B cell (primary cell): ENCODE data around the gene P2RX7. TPM values are rescaled to one million over a fixed set of nuclear protein-coding genes. Genes with fewer than 3 reads are reported as not detected.
A peak's percentile ranks its signal among the peaks of the same experiment; 100 is the strongest.

Source experiments
- ATAC-seq: fragments of 200-7000 bp; cut with Tn5 transposase; one replicate; pipeline ENCODE4 v1.10.0; 2021; ENCODE audit warnings: low read depth, mild to moderate bottlenecking, moderate number of reproducible peaks, moderate library complexity
- CTCF ChIA-PET: fragments of 350-600 bp; sonication (Branson Sonifier 250); formaldehyde crosslinking; loops from one replicate; lab custom pipeline; 2021; ENCODE audit warnings: antibody characterized with exemption, inconsistent platforms; lab: Charles Lee
- POLR2A ChIA-PET: fragments of 350-600 bp; sonication (Branson Sonifier 250); formaldehyde crosslinking; loops from one replicate; lab custom pipeline; 2021; ENCODE audit warnings: antibody characterized with exemption; lab: Charles Lee
- DNase-seq: peaks from one replicate; pipeline ENCODE4 v3.0.0; 2013
- H2AFZ ChIP-seq: 2 replicates; pipeline ENCODE4 v1.6.1; 2012; ENCODE audit warnings: mild to moderate bottlenecking, low read depth, low read length; ENCODE audit not compliant: insufficient read depth, poor library complexity, severe bottlenecking
- H3K27ac ChIP-seq, 2 donors: 1 replicate in 1 of 2; 2 replicates in 1 of 2; pipeline ENCODE4 v1.5.1; 2012 to 2013; ENCODE audit warnings: low read length in 2 of 2, mild to moderate bottlenecking in 2 of 2, moderate library complexity in 1 of 2
- H3K27me3 ChIP-seq, 4 experiments: fragments of 200-600 bp in 1 of 4; sonication (generic) in 1 of 4; replicated peaks in 1 of 4; 1 replicate in 2 of 4; 2 replicates in 2 of 4; pipeline versions ENCODE4 v1.6.1 to v1.7.0; 2013 to 2016; ENCODE audit warnings: low read length in 3 of 4, mild to moderate bottlenecking in 2 of 4, mixed read lengths in 1 of 4, moderate library complexity in 1 of 4; ENCODE audit not compliant: insufficient read depth in 4 of 4, control insufficient read depth in 3 of 4; ENCODE audit errors: control extremely low read depth in 1 of 4
- H3K36me3 ChIP-seq, 2 experiments: replicated peaks in 1 of 2; 1 replicate in 1 of 2; 2 replicates in 1 of 2; pipeline versions ENCODE4 v1.6.1 to v1.7.1; 2013; ENCODE audit warnings: low read length in 1 of 2; ENCODE audit not compliant: insufficient read depth in 2 of 2, control insufficient read depth in 1 of 2; ENCODE audit errors: control extremely low read depth in 1 of 2, extremely low read depth in 1 of 2
- H3K4me1 ChIP-seq, 2 donors: fragments of 200-600 bp in 1 of 2; sonication (generic) in 1 of 2; 1 replicate in 1 of 2; 2 replicates in 1 of 2; pipeline versions ENCODE4 v1.5.1 to v1.6.1; 2013 to 2017; ENCODE audit warnings: low read length in 2 of 2; ENCODE audit not compliant: control insufficient read depth in 2 of 2, insufficient read depth in 2 of 2
- H3K4me2 ChIP-seq: replicated peaks from 2 replicates; pipeline ENCODE3; 2012; ENCODE audit warnings: mild to moderate bottlenecking, low read depth, low read length; ENCODE audit not compliant: poor library complexity, severe bottlenecking
- H3K4me3 ChIP-seq, 5 experiments: fragments of 200-600 bp in 1 of 5; sonication (generic) in 1 of 5; 1 replicate in 3 of 5; 2 replicates in 2 of 5; pipeline versions ENCODE4 v1.5.1 to v1.7.0; 2011 to 2016; ENCODE audit warnings: low read length in 4 of 5, mild to moderate bottlenecking in 4 of 5, low read depth in 2 of 5, control low read depth in 1 of 5, moderate library complexity in 1 of 5; ENCODE audit not compliant: insufficient read depth in 1 of 5; ENCODE audit errors: control extremely low read depth in 1 of 5, extremely low read depth in 1 of 5
- H3K79me2 ChIP-seq: fragments of 200-600 bp; sonication (generic); one replicate; pipeline ENCODE4 v1.6.0; 2016; ENCODE audit warnings: low read length; ENCODE audit not compliant: control insufficient read depth, insufficient read depth
- H3K9ac ChIP-seq: fragments of 200-600 bp; sonication (generic); 2 replicates; pipeline ENCODE4 v1.6.1; 2017; ENCODE audit warnings: mild to moderate bottlenecking, low read length, moderate library complexity
- H3K9me3 ChIP-seq, 3 donors: one replicate each; pipeline versions ENCODE4 v1.6.1 to v1.7.1; 2013; ENCODE audit warnings: low read length in 2 of 3; ENCODE audit not compliant: control insufficient read depth in 2 of 3, insufficient read depth in 1 of 3; ENCODE audit errors: control extremely low read depth in 1 of 3
- H4K20me1 ChIP-seq: 2 replicates; pipeline ENCODE4 v1.6.0; 2012; ENCODE audit warnings: mild to moderate bottlenecking, low read length; ENCODE audit not compliant: insufficient read depth, control insufficient read depth, poor library complexity, severe bottlenecking
- H3K27ac Mint-ChIP-seq: one replicate; pipeline ENCODE4 v1.8.0; 2021; ENCODE audit warnings: mixed read lengths
- H3K27me3 Mint-ChIP-seq: one replicate; pipeline ENCODE4 v1.8.0; 2021; ENCODE audit warnings: mixed read lengths
- H3K4me1 Mint-ChIP-seq: one replicate; pipeline ENCODE4 v1.8.0; 2021; ENCODE audit warnings: mixed read lengths
- H3K4me3 Mint-ChIP-seq: one replicate; pipeline ENCODE4 v1.8.0; 2021; ENCODE audit warnings: mixed read lengths
- H3K9me3 Mint-ChIP-seq: one replicate; pipeline ENCODE4 v1.8.0; 2022; ENCODE audit warnings: mixed read lengths; ENCODE audit not compliant: insufficient read depth
- CTCF ChIP-seq: fragments of 200-600 bp; IDR thresholded peaks from one replicate; pipeline ENCODE4 v1.8.0; 2022; ENCODE audit warnings: antibody characterized with exemption, mild to moderate bottlenecking
- EZH2 ChIP-seq: IDR thresholded peaks from 2 replicates; pipeline ENCODE4 v1.6.1; 2012; ENCODE audit warnings: borderline replicate concordance, low read depth, mild to moderate bottlenecking, moderate library complexity, low read length; ENCODE audit not compliant: insufficient read depth, poor library complexity, severe bottlenecking
- WGBS: methylation state at CpG from one replicate; pipeline ENCODE4 v1.1.5; 2013; ENCODE audit warnings: missing lambda C conversion rate; ENCODE audit not compliant: insufficient coverage; 5-methylcytosine and 5-hydroxymethylcytosine counted together
- intact Hi-C: fragments of 100-400 bp; cut with micrococcal nuclease; formaldehyde crosslinking; loops from one replicate; pipeline ENCODE4 v1.10.0; 2022
- polyA plus RNA-seq: library from polyadenylated mRNA; depleted of rRNA; stranded (reverse); fragments of >200 nt; gene quantifications from 2 replicates; pipeline ENCODE4 v1.2.3, GENCODE V29; 2012
- total RNA-seq, 2 donors: library from RNA; stranded (reverse); fragments of 120-200 nt in 1 of 2; gene quantifications; 1 replicate in 1 of 2; 2 replicates in 1 of 2; pipeline versions ENCODE4 v1.2.3 to v1.2.4, GENCODE V29; 2013 to 2022

P2RX7 gene
- total and polyA plus RNA-seq, 2 donors (not counting 1 experiment from before 2014, with no cell fraction given): 5.3 to 6.3 TPM

- peak; percentile 51 for ATAC-seq
- Histone ChIP-seq H3K27ac (peak overlapping the region; percentile 40 to 68), H3K4me1 (peaks cover 17 to 31% of the 10 kb centered on the region in 2 donors)
Observed at GRCh38 chr12:121223292-121224285, 90.9 kb downstream of the P2RX7 start.

More at GRCh38 chr12:121223292-121224285, 90.9 kb downstream of the P2RX7 start:
- Histone ChIP-seq H3K79me2 (no peaks in the 10 kb centered on the region), H2AFZ (peak overlapping the region; percentile 70), H3K4me2 (peak overlapping the region; percentile 58), H3K9me3 (no peaks in the 10 kb centered on the region), H3K4me3 (no peak overlapping the region), H4K20me1 (no peaks in the 10 kb centered on the region), H3K27me3 (no peaks in the 10 kb centered on the region), H3K36me3 (peaks cover 0 to 12% of the 10 kb centered on the region in 2 experiments), H3K9ac (peak overlapping the region; percentile 26)
- Mint-ChIP-seq H3K27ac (peak overlapping the region; percentile 81), H3K4me1 (peaks cover 30% of the 10 kb centered on the region), H3K4me3 (peak overlapping the region; percentile 40), H3K27me3 (no peaks in the 10 kb centered on the region), H3K9me3 (no peaks in the 10 kb centered on the region)
- ChIA-PET CTCF (interaction anchor here (0.5 to 1.9 kb wide), 3 partner anchors 66 to 641 kb away, joined by 3 to 5 read pairs (median 3); no protein-coding TSS in a partner anchor), POLR2A (interaction anchor here (1.0 kb wide), 1 partner anchor 9 kb away, joined by 6 read pairs; no protein-coding TSS in a partner anchor)
- DNase-seq: peak; percentile 52
- intact Hi-C loops: loop anchor here (2.0 kb wide), 1 partner anchor 113 kb away; no protein-coding TSS in a partner anchor
- WGBS: 59% methylated on average over 12 of the region's 19 CpGs
- TF ChIP-seq EZH2 (no peak), CTCF (peak; percentile 26)
